IMR-90 (cell line): ENCODE measurements around the gene IBSP.

Source experiments
- BHLHE40 ChIP-seq: fragments of 150-350 bp; IDR thresholded peaks from 2 replicates; pipeline ENCODE4 v1.6.1; 2016; ENCODE audit warnings: mild to moderate bottlenecking, low read depth, low read length
- CEBPB ChIP-seq: IDR thresholded peaks from 2 replicates; pipeline ENCODE4 v1.6.1; 2012; ENCODE audit warnings: low read depth, low read length, improper control_type of control experiment
- CTCF ChIP-seq: conservative IDR thresholded peaks from 2 replicates; pipeline ENCODE4 v1.5.1; 2012; ENCODE audit warnings: mild to moderate bottlenecking, low read depth, low read length, improper control_type of control experiment
- ELK1 ChIP-seq: fragments of 150-350 bp; IDR thresholded peaks from 2 replicates; pipeline ENCODE4 v1.6.1; 2016; ENCODE audit warnings: low read depth, mild to moderate bottlenecking, low read length, moderate library complexity, borderline replicate concordance
- FOS ChIP-seq: fragments of 150-350 bp; IDR thresholded peaks from 2 replicates; pipeline ENCODE4 v1.6.1; 2016; ENCODE audit warnings: low read depth, low read length
- MAFK ChIP-seq: IDR thresholded peaks from 2 replicates; pipeline ENCODE4 v1.6.1; 2012; ENCODE audit warnings: low read depth, low read length, improper control_type of control experiment
- MAZ ChIP-seq: IDR thresholded peaks from 2 replicates; pipeline ENCODE4 v1.6.1; 2012; ENCODE audit warnings: low read depth, mild to moderate bottlenecking, low read length, improper control_type of control experiment, moderate library complexity, borderline replicate concordance
- MXI1 ChIP-seq: IDR thresholded peaks from 2 replicates; pipeline ENCODE4 v1.6.1; 2012; ENCODE audit warnings: low read depth, mild to moderate bottlenecking, low read length, moderate library complexity, borderline replicate concordance
- POLR2A ChIP-seq: IDR thresholded peaks from 2 replicates; pipeline ENCODE4 v1.6.1; 2012; ENCODE audit warnings: mild to moderate bottlenecking, low read depth, low read length
- RAD21 ChIP-seq: IDR thresholded peaks from 2 replicates; pipeline ENCODE4 v1.6.1; 2012; ENCODE audit warnings: low read length, improper control_type of control experiment
- RCOR1 ChIP-seq: IDR thresholded peaks from 2 replicates; pipeline ENCODE4 v1.6.1; 2012; ENCODE audit warnings: mild to moderate bottlenecking, low read length, improper control_type of control experiment; ENCODE audit not compliant: insufficient replicate concordance
- RFX5 ChIP-seq: IDR thresholded peaks from 2 replicates; pipeline ENCODE4 v1.8.0; 2012; ENCODE audit warnings: low read depth, mild to moderate bottlenecking, low read length, moderate library complexity
- SMC3 ChIP-seq: fragments of 150-350 bp; IDR thresholded peaks from 2 replicates; pipeline ENCODE4 v1.6.1; 2016; ENCODE audit warnings: low read depth, mild to moderate bottlenecking, antibody characterized with exemption, low read length, moderate library complexity
- TF ChIP-seq, protein P1 (sequence below): fragments of 150-350 bp; IDR thresholded peaks from 2 replicates; pipeline ENCODE4 v1.6.1; 2017; ENCODE audit warnings: mild to moderate bottlenecking, antibody characterized with exemption, low read length, low read depth

DNA sequence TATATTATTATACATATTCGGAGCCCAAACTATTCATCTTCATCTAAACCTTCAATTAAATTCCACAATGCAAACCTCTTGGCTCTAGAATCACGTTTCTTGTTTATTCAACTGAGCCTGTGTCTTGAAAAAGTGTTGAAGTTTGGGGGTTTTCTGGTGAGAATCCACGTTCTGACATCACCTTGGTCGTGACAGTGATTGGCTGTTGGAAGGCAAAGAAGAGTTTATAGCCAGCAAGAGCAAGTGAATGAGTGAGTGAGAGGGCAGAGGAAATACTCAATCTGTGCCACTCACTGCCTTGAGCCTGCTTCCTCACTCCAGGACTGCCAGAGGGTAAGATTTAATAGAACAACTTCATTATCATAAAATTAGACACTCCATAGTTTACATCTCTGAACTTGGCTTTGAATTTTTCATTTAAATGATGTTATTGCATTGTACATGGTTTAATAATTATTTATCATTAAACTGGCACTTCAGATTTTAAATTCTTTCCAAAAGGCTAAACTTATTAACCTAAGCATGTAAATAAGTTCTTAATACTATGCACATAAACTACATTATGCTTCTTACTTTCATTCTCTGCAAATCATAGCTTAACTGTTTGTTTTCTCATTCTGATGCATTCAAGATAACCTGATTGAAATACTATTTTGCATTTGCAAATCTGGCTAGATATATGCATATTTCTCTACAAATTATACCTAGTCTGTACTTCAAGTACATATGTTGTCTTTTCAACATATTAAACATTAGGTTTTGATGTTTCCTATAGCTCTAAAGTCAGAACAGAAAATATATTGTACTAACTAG, at the start of gene IBSP:
- no peak for TF ChIP-seq RFX5
- TF ChIP-seq CTCF, result no peak
- TF ChIP-seq POLR2A, result no peak
- TF ChIP-seq, protein P1, sequence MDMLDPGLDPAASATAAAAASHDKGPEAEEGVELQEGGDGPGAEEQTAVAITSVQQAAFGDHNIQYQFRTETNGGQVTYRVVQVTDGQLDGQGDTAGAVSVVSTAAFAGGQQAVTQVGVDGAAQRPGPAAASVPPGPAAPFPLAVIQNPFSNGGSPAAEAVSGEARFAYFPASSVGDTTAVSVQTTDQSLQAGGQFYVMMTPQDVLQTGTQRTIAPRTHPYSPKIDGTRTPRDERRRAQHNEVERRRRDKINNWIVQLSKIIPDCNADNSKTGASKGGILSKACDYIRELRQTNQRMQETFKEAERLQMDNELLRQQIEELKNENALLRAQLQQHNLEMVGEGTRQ, result no peak
- TF ChIP-seq BHLHE40, result no peak
- no peak for TF ChIP-seq CEBPB
- no peak for TF ChIP-seq MAZ
- TF ChIP-seq RAD21, result no peak
- no peak for TF ChIP-seq FOS
- no peak for TF ChIP-seq MAFK
- no peak for TF ChIP-seq SMC3
- TF ChIP-seq RCOR1, result no peak
- TF ChIP-seq MXI1, result no peak
- TF ChIP-seq ELK1, result no peak
